ENCODE data around the gene RALGPS1. TPM values are rescaled to one million over a fixed set of nuclear protein-coding genes. Genes with fewer than 3 reads are reported as not detected.

Gene RALGPS1
- polyA plus RNA-seq, 3 donors: 0.60 to 4.6 (median 1.3) TPM

- H3K79me2 ChIP-seq (ENCODE audit: insufficient read depth, low read length): peaks cover 97% of the 10 kb centered on the region
- intact Hi-C loops (cut with micrococcal nuclease): no loop called here
- peaks cover 0 to 1% (median 0%) of the 10 kb centered on the region in 7 donors for H3K9me3 Mint-ChIP-seq
- H3K9me3 ChIP-seq (replicated peaks in 1 of 2; ENCODE audit: control insufficient read depth in 1 of 2, insufficient read depth in 1 of 2, low read length in 2 of 2): no peaks in the 10 kb centered on the region
- WGBS (ENCODE audit: insufficient coverage): 89% methylated on average over 1 of the region's 4 CpGs
- H3K27me3 Mint-ChIP-seq (ENCODE audit: low read depth in 3 of 3): no peaks in the 10 kb centered on the region
- peak overlapping the region in 1 of 2 donors; percentile 24 for H3K27ac ChIP-seq (ENCODE audit: low read depth in 1 of 2, low read length in 2 of 2)
- no peak overlapping the region for H3K4me2 ChIP-seq (replicated peaks; ENCODE audit: extremely low read depth, low read length, poor library complexity, severe bottlenecking)
- H3K4me1 ChIP-seq (ENCODE audit: control insufficient read depth in 1 of 2, insufficient read depth in 2 of 2, low read length in 2 of 2): peaks cover 0 to 5% of the 10 kb centered on the region in 2 donors
- H3K27ac Mint-ChIP-seq: peak overlapping the region in 2 of 7 donors; percentile 20 to 44
- TF ChIP-seq CTCF (IDR thresholded peaks at IDR 0.05): no peak
- peaks cover 25 to 42% of the 10 kb centered on the region in 2 donors for H3K36me3 ChIP-seq (replicated peaks in 1 of 2; ENCODE audit: control insufficient read depth in 1 of 2, insufficient read depth in 2 of 2, low read length in 2 of 2)
- H3K27me3 ChIP-seq (ENCODE audit: control insufficient read depth in 2 of 2, insufficient read depth in 2 of 2, low read length in 2 of 2): no peaks in the 10 kb centered on the region
- peaks cover 99% of the 10 kb centered on the region for H4K20me1 ChIP-seq (ENCODE audit: insufficient read depth, low read length)
- peaks cover 30 to 54% of the 10 kb centered on the region in 2 donors for H3K36me3 Mint-ChIP-seq
- no peak overlapping the region for H3K4me3 ChIP-seq (replicated peaks in 1 of 3; ENCODE audit: low read depth in 2 of 3, low read length in 3 of 3)
- no peak overlapping the region for H2AFZ ChIP-seq (ENCODE audit: insufficient read depth, low read depth, low read length, poor library complexity, severe bottlenecking)
- H3K9ac ChIP-seq (ENCODE audit: insufficient read depth, low read length, poor library complexity, severe bottlenecking): no peak overlapping the region
- peaks cover 24% of the 10 kb centered on the region for H3K4me1 Mint-ChIP-seq
- H3K4me3 Mint-ChIP-seq: no peak overlapping the region
- DNase-seq: no peak
These were observed 38.6 kb upstream of the RALGPS1 start for GRCh38 chr9:126875756-126876510.

- DNase-seq: no peak
- H3K4me3 Mint-ChIP-seq: no peak overlapping the region
- H3K4me1 Mint-ChIP-seq: peaks cover 24% of the 10 kb centered on the region
- peaks cover 0 to 5% of the 10 kb centered on the region in 2 donors for H3K4me1 ChIP-seq (ENCODE audit: control insufficient read depth in 1 of 2, insufficient read depth in 2 of 2, low read length in 2 of 2)
- H3K27me3 ChIP-seq (ENCODE audit: control insufficient read depth in 2 of 2, insufficient read depth in 2 of 2, low read length in 2 of 2): no peaks in the 10 kb centered on the region
- peak overlapping the region in 1 of 7 donors; percentile 34 for H3K27ac Mint-ChIP-seq
- H3K27ac ChIP-seq (ENCODE audit: low read depth in 1 of 2, low read length in 2 of 2): no peak overlapping the region
- H3K27me3 Mint-ChIP-seq (ENCODE audit: low read depth in 3 of 3): no peaks in the 10 kb centered on the region
- 80% methylated on average over 1 of the region's 4 CpGs for WGBS (ENCODE audit: insufficient coverage)
- H3K9me3 Mint-ChIP-seq: peaks cover 0 to 1% (median 0%) of the 10 kb centered on the region in 7 donors
- H3K36me3 Mint-ChIP-seq: peaks cover 35 to 58% of the 10 kb centered on the region in 2 donors
- H3K9me3 ChIP-seq (replicated peaks in 1 of 2; ENCODE audit: control insufficient read depth in 1 of 2, insufficient read depth in 1 of 2, low read length in 2 of 2): no peaks in the 10 kb centered on the region
- peaks cover 98% of the 10 kb centered on the region for H4K20me1 ChIP-seq (ENCODE audit: insufficient read depth, low read length)
- no peak for TF ChIP-seq CTCF (IDR thresholded peaks at IDR 0.05)
- peaks cover 96% of the 10 kb centered on the region for H3K79me2 ChIP-seq (ENCODE audit: insufficient read depth, low read length)
- no peak overlapping the region for H2AFZ ChIP-seq (ENCODE audit: insufficient read depth, low read depth, low read length, poor library complexity, severe bottlenecking)
- H3K36me3 ChIP-seq (replicated peaks in 1 of 2; ENCODE audit: control insufficient read depth in 1 of 2, insufficient read depth in 2 of 2, low read length in 2 of 2): peaks cover 30 to 48% of the 10 kb centered on the region in 2 donors
- no peak overlapping the region for H3K4me3 ChIP-seq (replicated peaks in 1 of 3; ENCODE audit: low read depth in 2 of 3, low read length in 3 of 3)
- intact Hi-C loops (cut with micrococcal nuclease): no loop called here
- H3K9ac ChIP-seq (ENCODE audit: insufficient read depth, low read length, poor library complexity, severe bottlenecking): no peak overlapping the region
- no peak overlapping the region for H3K4me2 ChIP-seq (replicated peaks; ENCODE audit: extremely low read depth, low read length, poor library complexity, severe bottlenecking)
These were observed 38.1 kb upstream of the RALGPS1 start for GRCh38 chr9:126876531-126876930.

Data from CD14-positive monocyte (primary cell).